HEK293T (cell line): ENCODE results near the gene SIX3.

Experiments
- CTCF ChIA-PET: fragments of 350-600 bp; formaldehyde crosslinking; extraction: SDS; loops from one replicate; lab custom pipeline; 2021; ENCODE audit warnings: antibody characterized with exemption, inconsistent platforms; lab: Yijun Ruan, JAX
- POLR2A ChIA-PET: fragments of 350-600 bp; formaldehyde crosslinking; extraction: SDS; loops from one replicate; lab custom pipeline; 2020; ENCODE audit warnings: antibody characterized with exemption, inconsistent platforms; lab: Yijun Ruan, JAX
- DNase-seq: peaks from one replicate; pipeline ENCODE4 v3.0.0; 2012; ENCODE audit warnings: mixed read lengths; ENCODE audit errors: extremely low spot score
- ARNT ChIP-seq: fragments of 450-650 bp; IDR thresholded peaks from 2 replicates; pipeline ENCODE4 v1.6.1; 2017; ENCODE audit warnings: mild to moderate bottlenecking
- BHLHE40 ChIP-seq: fragments of 450-650 bp; IDR thresholded peaks from 2 replicates; pipeline ENCODE4 v1.6.1; 2016; ENCODE audit warnings: mild to moderate bottlenecking, moderate library complexity, borderline replicate concordance
- CTBP1 ChIP-seq: fragments of 450-650 bp; IDR thresholded peaks from 2 replicates; pipeline ENCODE4 v1.6.1; 2016; ENCODE audit warnings: borderline replicate concordance
- ELF4 ChIP-seq: fragments of 450-650 bp; IDR thresholded peaks from 2 replicates; pipeline ENCODE4 v1.6.1; 2017; ENCODE audit warnings: antibody characterized with exemption
- FOXA1 ChIP-seq: fragments of 450-650 bp; IDR thresholded peaks from 2 replicates; pipeline ENCODE4 v1.6.1; 2016; ENCODE audit warnings: mild to moderate bottlenecking
- FOXK2 ChIP-seq: fragments of 450-650 bp; IDR thresholded peaks from 2 replicates; pipeline ENCODE4 v1.6.1; 2016; ENCODE audit warnings: mild to moderate bottlenecking
- FOXM1 ChIP-seq: fragments of 450-650 bp; IDR thresholded peaks from 2 replicates; pipeline ENCODE4 v1.6.1; 2017; ENCODE audit warnings: mild to moderate bottlenecking, borderline replicate concordance
- HDGF ChIP-seq: fragments of 450-650 bp; IDR thresholded peaks from 2 replicates; pipeline ENCODE4 v1.6.1; 2017; ENCODE audit warnings: antibody characterized with exemption, borderline replicate concordance
- L3MBTL2 ChIP-seq: fragments of 450-650 bp; conservative IDR thresholded peaks from 2 replicates; pipeline ENCODE4 v1.6.1; 2016; ENCODE audit warnings: mild to moderate bottlenecking
- LEF1 ChIP-seq: fragments of 450-650 bp; IDR thresholded peaks from 2 replicates; pipeline ENCODE4 v1.6.1; 2017; ENCODE audit warnings: mild to moderate bottlenecking, borderline replicate concordance
- NFRKB ChIP-seq: fragments of 450-650 bp; IDR thresholded peaks from 2 replicates; pipeline ENCODE4 v1.6.1; 2016; ENCODE audit warnings: mild to moderate bottlenecking, moderate library complexity
- SP1 ChIP-seq: fragments of 450-650 bp; IDR thresholded peaks from 2 replicates; pipeline ENCODE4 v1.6.1; 2017
- SUZ12 ChIP-seq: fragments of 450-650 bp; IDR thresholded peaks from 2 replicates; pipeline ENCODE4 v1.6.1; 2016; ENCODE audit warnings: mild to moderate bottlenecking
- TARDBP ChIP-seq: fragments of 450-650 bp; IDR thresholded peaks from 2 replicates; pipeline ENCODE4 v1.6.1; 2016
- ZNF384 ChIP-seq: fragments of 450-650 bp; IDR thresholded peaks from 2 replicates; pipeline ENCODE4 v1.6.1; 2016
- TF ChIP-seq, protein P1 (sequence below): fragments of 450-650 bp; IDR thresholded peaks from 2 replicates; pipeline ENCODE4 v1.6.1; 2016

SIX3 gene

DNA sequence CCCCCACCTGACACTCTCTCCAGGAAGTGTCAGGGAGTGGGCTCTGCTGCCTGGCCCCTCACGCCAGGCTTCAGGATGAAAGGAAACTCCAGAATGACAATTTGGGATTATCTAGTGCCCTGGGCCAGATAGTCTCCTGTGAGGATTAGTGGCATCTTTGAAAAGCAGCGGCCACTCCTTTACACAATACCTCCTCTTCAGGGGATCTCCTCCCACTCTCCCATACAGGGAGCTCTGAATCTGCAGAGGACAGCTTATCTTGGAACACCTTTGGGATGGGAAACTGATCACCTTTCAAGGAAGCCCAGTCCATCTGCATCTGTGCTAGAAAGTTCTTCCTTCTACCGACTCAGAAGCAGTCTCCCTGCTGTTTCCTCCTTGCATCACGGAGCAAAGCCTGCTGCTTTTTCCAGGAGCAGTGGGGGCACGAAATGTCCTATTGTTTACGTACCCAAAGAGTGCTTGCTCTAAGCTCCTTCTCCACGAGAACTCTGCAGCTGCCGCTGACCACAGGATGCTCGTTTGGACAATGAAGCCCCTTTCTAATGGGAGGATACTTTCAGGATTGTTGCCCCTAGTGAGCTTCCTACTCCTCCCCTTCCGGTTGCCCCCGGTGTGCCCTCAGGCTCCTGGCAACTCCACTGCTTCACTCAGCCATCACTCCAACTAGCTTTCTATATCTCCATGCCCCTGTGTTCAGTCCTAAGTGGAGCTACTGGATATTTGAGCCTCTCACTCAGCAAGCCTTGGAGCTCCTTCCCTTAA, 31.5 kb downstream of the SIX3 start:
- TF ChIP-seq L3MBTL2 (no peak), CTBP1 (no peak), TARDBP (no peak), BHLHE40 (no peak), LEF1 (no peak), NFRKB (no peak), SUZ12 (no peak), ARNT (no peak), FOXK2 (no peak), HDGF (no peak), ZNF384 (no peak), FOXM1 (no peak), FOXA1 (no peak)
- TF ChIP-seq, protein P1, sequence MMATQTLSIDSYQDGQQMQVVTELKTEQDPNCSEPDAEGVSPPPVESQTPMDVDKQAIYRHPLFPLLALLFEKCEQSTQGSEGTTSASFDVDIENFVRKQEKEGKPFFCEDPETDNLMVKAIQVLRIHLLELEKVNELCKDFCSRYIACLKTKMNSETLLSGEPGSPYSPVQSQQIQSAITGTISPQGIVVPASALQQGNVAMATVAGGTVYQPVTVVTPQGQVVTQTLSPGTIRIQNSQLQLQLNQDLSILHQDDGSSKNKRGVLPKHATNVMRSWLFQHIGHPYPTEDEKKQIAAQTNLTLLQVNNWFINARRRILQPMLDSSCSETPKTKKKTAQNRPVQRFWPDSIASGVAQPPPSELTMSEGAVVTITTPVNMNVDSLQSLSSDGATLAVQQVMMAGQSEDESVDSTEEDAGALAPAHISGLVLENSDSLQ: no peak
- ChIA-PET CTCF (interaction anchor here (0.9 to 2.1 kb wide), 4 partner anchors 9 to 585 kb away, joined by 3 to 8 read pairs (median 5); no protein-coding TSS in a partner anchor), POLR2A (no interaction called here)
- DNase-seq: no peak

DNA sequence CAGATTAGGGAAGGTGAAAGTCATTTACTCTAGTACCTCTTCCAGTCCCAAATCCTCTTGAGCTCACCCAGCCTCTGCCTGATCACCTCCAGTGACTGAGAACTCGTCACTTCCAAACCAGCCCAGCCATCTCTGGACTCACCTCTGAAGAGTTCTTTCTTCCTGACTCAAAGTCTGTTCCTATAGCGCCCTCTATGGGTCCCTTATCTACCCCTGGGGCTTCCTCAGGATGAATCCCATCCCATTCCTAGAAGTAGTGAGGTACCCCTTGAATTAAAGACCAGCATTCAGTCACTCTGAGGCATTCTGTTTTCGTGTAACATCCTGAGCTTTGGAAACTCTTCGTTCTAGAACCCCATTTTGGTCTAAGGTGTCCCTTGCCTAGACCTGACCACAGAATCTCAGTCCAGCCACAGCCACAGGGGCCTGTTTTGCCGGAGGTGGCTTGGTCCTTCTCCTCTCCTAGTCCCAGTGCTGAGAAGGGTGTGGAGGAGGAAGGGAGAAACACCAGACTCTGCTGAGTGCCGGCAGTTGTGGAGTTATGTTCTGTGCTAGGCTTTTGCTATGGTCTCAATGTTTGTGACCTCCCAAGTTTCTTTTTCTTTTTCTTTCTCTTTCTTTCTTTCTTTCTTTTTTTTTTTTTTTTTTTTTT, 32.7 kb downstream of the SIX3 start:
- POLR2A ChIA-PET: no interaction called here
- DNase-seq: peak; percentile 66
- CTCF ChIA-PET: interaction anchor here (2.1 to 2.2 kb wide), 2 partner anchors 10 to 18 kb away, joined by 6 to 9 read pairs; no protein-coding TSS in a partner anchor
- TF ChIP-seq BHLHE40: no peak
- no peak for TF ChIP-seq SUZ12
- no peak for TF ChIP-seq ZNF384
- no peak for TF ChIP-seq CTBP1

DNA sequence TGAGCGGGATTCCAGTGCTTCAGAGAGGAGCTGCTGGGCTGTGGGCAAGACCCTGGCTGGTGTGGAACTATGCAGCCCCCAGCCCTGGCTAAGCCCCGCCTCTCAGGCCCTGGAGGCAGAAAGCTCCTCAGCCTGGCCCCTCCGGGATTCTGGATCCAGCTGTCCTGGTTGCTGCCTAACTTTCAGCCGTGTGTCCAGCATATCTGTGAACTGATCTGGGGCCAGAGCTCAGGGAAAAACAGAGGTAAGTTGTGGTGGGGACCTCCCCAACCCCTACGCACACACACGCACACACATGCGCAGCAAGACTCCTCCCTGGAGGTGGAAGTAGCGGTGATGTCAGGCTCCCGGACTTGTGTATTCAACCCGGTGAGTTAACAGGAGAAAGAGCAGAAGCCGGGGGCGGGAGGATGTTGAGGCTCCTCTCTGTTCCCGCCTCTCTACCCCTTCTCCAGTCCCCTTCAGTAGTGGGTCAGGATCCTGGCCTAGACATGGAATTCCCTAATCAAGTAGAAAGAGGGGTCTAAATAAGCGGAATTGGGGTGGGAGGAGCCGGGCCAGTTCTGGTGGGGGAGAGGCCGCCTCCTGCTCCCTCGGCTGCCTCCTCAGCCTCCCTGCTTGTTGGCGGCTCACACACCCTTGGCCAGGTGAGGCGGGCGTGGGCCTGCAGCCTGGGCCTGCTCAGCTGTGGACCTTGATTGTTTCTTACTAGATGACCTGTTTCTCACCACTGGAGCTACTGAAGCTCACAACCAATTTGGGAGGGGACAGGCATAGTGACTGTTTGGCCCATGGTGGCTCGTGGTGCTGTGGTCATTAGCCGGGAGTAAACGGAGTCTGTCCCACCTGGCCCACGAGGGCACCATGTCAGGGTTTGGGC, 34.3 kb downstream of the SIX3 start:
- ChIA-PET CTCF (interaction anchor here (2.2 kb wide), 1 partner anchor 20 kb away, joined by 9 read pairs; no protein-coding TSS in a partner anchor), POLR2A (no interaction called here)
- TF ChIP-seq FOXM1 (no peak), ELF4 (no peak), SP1 (no peak), CTBP1 (no peak), BHLHE40 (no peak), ZNF384 (no peak), LEF1 (no peak)
- TF ChIP-seq, protein P1: no peak
- DNase-seq: no peak

DNA sequence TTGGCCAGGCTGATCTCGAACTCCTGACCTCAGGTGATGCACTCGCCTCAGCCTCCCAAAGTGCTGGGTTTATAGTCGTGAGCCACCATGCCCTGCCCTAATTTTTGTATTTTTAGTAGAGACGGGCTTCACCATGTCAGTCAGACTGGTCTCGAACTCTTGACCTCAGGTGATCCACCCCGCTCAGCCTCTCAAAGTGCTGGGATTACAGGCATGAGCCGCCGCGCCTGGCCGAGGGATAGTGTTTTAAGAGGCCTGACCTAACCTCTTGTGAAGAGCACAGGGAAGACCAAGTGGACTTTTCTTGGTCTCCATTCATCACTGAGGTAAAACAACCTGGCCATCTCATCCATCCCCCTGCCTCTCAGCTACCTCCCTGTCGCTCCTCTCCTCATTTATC, 38.1 kb downstream of the SIX3 start:
- ChIA-PET CTCF (interaction anchor here (0.6 kb wide), 1 partner anchor 204 kb away, joined by 3 read pairs; no protein-coding TSS in a partner anchor), POLR2A (no interaction called here)
- TF ChIP-seq NFRKB (no peak), L3MBTL2 (no peak), HDGF (no peak), BHLHE40 (no peak)
- no peak for DNase-seq

DNA sequence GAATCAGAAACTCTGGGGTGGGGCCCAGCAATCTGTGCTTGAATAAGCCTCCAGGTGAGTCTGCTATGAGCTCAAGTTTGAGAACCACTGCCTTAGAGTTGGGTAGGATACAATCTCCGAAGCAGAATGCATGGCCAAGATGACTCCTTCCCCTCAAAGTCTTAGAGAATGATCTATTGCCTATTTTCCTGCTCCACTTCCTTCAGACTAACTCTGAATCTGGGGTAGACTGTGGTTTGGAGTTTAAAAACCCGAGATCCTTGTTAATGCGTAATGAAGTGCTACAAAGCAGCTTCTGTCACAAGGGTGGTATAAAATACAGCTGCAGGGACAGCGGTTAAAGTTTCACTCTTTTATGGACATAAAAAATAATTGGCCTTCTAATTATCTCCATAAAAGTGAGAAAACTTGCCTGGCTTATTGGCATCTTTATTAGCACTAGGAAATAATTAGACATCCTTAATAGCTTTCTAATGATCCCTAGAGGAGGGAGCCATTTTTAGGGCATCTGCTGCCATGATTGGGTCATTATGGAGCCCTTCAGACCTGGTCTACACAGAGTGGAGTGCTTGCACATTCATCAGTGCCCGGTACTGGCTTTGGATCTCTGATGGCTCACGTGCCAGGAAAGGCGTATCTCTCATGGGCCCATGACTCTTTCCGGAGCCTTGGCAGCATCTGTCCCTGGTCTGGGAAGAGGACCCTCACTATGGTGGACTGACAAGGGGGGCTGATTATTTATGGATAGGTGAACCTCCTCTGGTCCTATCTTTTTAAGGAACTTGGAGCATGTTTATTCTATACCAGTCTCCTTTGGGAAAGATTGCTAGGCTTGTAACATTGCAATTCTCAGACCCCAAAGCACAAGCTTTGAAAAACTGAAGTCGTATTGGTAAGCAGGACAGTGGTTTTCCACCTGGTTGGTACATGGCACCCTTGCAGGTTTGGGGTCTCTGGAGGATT, 39.5 kb downstream of the SIX3 start:
- TF ChIP-seq ZNF384 (no peak), SP1 (no peak), FOXA1 (no peak), ELF4 (no peak), ARNT (no peak), L3MBTL2 (no peak), FOXM1 (no peak), SUZ12 (no peak), BHLHE40 (no peak), FOXK2 (no peak), HDGF (no peak), NFRKB (no peak), TARDBP (no peak)
- POLR2A ChIA-PET: interaction anchor here (0.5 kb wide), 1 partner anchor 253 kb away, joined by 3 read pairs; no protein-coding TSS in a partner anchor
- CTCF ChIA-PET: interaction anchor here (1.0 to 2.1 kb wide), 5 partner anchors 8 to 513 kb away, joined by 3 to 21 read pairs (median 4); no protein-coding TSS in a partner anchor
- DNase-seq: no peak
